Epithelial cell of esophagus (primary cell): ENCODE data around the gene RAD51B.

ENCODE experiments used
- DNase-seq: peaks from one replicate; pipeline ENCODE4 v3.0.0; 2010; ENCODE audit warnings: low read depth
- H3K4me3 ChIP-seq: 2 replicates; pipeline ENCODE4 v1.5.1; 2011; ENCODE audit warnings: mild to moderate bottlenecking, low read length, control low read depth
- TF ChIP-seq, protein P1 (sequence below): IDR thresholded peaks from 2 replicates; pipeline ENCODE4 v1.5.1; 2011; ENCODE audit warnings: low read depth, mild to moderate bottlenecking, low read length, control low read depth, inconsistent platforms; ENCODE audit not compliant: insufficient read depth; ENCODE audit errors: missing control alignments

Gene RAD51B

DNA sequence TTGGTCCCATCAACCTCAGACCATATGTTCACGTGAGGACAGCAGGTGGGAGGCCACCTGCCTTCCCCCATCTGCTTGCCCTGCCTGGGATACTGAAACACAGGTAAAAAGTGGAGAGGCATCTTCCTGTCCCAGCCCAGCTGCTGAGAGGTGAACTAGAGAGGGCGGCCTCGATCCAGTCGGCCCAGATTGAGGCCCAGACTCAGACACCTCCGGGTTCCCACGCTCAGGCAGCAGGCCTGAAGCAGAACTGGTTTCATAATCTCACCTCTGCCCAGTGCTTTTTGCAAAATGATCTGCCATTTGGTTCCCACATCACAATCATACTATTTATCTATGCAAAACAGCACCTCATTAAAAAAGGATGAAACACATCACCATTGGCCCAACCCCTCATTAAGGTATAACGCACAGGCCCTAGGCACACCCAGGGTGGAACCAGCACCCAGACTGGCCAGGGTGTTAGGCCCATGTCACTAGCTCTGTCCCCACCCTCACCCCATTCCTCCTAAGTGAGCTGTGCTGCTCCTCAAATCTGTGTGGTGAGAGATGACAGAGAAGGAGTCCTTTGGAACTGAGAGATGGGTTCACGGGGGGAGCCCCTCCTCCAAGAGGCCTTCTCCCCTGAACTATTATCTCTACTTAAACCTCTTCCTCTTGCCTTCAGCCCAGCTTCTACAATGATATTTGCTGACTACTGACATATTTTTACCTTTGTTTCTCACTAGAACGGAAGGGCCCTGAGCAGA lies 892.2 kb downstream of the RAD51B start:
- no peak overlapping the region for H3K4me3 ChIP-seq
- TF ChIP-seq, protein P1, sequence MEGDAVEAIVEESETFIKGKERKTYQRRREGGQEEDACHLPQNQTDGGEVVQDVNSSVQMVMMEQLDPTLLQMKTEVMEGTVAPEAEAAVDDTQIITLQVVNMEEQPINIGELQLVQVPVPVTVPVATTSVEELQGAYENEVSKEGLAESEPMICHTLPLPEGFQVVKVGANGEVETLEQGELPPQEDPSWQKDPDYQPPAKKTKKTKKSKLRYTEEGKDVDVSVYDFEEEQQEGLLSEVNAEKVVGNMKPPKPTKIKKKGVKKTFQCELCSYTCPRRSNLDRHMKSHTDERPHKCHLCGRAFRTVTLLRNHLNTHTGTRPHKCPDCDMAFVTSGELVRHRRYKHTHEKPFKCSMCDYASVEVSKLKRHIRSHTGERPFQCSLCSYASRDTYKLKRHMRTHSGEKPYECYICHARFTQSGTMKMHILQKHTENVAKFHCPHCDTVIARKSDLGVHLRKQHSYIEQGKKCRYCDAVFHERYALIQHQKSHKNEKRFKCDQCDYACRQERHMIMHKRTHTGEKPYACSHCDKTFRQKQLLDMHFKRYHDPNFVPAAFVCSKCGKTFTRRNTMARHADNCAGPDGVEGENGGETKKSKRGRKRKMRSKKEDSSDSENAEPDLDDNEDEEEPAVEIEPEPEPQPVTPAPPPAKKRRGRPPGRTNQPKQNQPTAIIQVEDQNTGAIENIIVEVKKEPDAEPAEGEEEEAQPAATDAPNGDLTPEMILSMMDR: no peak
- peak; percentile 44 for DNase-seq

DNA sequence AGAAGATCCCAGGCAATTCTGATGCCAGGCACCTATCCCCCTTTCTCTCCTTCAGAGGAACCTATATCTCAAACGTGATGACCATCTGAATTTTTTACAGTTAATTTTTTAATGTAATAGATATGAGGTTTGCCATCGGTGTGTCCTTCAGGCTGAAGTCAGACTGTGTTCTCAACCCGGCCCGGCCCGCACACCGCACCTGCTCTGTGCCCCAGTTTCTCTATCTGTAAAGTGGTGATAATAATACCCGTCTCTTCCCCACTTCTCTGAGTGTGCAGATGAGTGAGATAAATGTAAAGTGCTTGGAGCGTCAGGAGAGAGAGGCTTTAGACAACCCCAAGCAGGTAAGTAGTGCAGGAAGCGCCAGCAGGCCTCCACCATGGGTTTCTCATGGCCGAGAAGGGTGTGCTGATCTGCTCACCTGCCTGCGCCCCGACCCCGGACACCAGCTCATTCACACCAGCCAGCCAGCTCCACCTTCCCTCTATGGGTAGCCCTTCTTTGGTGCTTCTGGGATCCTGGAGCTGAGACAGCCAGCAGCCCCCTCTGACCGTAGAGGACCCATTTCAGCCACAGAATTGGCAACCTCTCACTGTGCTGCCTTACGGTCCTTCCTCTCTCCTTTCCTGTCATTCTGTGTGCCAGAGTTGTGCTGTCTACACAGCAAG lies 893.3 kb downstream of the RAD51B start:
- no peak for DNase-seq
- TF ChIP-seq, protein P1: no peak
- H3K4me3 ChIP-seq: no peak overlapping the region

GRCh38 chr14:68713782-68714181 lies 894.2 kb downstream of the RAD51B start:
- TF ChIP-seq, protein P1: no peak
- DNase-seq: no peak
- no peak overlapping the region for H3K4me3 ChIP-seq

- peak; percentile 76 for DNase-seq
- TF ChIP-seq, protein P1: no peak
- H3K4me3 ChIP-seq: no peak overlapping the region
Measured at GRCh38 chr14:68714991-68715924, 895.7 kb downstream of the RAD51B start.

DNA sequence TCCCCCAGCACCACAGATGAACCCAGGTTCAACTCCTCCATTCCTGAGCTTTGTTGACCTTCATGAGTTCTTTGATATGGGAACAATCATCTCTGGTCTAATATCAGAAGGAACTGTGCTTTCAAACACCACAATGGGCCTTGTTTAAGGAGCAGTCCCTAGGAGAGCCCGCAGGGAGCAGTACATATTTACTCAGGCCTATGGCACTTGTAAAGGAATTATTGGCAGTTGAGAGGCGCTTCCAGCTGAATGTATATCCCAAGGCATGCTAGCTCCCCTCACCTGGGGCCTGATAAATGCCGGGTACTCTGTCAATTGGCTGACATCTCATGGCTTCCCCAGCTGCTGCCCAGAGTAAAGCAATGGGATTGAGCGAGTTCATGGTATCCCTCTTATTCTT lies 897.1 kb downstream of the RAD51B start:
- TF ChIP-seq, protein P1: no peak
- H3K4me3 ChIP-seq: no peak overlapping the region
- DNase-seq: no peak

DNA sequence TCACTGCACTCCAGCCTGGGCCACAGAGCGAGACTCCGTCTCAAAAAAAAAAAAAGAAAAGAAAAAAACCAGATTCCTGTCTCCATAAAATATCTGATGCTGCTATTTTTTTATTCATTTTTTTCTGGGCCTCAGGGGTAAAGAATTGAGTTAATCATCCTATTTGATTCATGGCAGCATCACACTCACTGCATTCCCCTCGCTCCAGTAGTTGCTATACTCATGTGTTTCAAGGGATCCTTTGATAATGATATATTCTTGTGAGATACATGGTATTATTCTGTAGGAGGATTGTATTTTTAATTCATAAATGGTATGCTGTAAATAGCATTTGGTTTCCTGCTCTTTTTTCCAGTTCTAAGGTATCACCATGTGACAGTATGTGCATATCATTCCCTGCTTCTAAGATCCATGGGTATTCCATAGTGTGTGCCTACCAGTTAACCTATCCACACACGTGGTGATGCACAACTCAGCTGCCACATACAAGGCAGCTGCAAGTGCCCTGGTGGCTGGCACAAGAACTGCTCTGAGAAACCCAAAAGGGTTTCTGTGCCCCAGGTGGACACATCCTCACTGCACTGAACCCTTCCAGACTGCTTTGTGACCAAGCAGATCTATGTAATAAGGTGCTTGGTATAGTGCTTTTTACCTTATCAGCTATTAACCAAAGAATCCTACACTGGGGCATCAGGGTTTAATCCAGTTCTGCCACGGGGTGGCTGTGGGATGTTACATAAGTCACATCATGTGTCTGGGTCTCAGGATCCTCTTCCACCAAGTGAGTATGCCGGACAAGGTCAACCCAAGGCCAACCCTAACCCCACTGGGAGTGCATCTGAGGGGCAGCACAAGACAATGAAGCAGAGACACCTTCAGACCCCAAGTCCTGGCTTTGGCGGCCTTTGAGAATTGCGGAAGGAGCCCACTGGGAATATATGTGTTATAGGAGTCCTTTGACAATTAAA lies 898.7 kb downstream of the RAD51B start:
- H3K4me3 ChIP-seq: no peak overlapping the region
- DNase-seq: peak; percentile 39
- TF ChIP-seq, protein P1: peak; percentile 62
